Lung (tissue), 12 donors: ENCODE measurements around the gene MAP2K5. TPM values are rescaled to one million over a fixed set of nuclear protein-coding genes. Genes with fewer than 3 reads are reported as not detected.
A peak's percentile ranks its signal among the peaks of the same experiment; 100 is the strongest.
"Not testable (repeated sequence)": the region's sequence is repeated elsewhere in the genome, so short reads cannot be mapped to it uniquely, and the experiment has no call there.

Experiments
- ATAC-seq: fragments of 200-7000 bp; cut with Tn5 transposase; one replicate; pipeline ENCODE4 v1.9.1; 2020; ENCODE audit warnings: moderate number of reproducible peaks; ENCODE audit not compliant: insufficient read depth, low FRiP score
- DNase-seq, 3 donors: peaks; one replicate each; pipeline ENCODE4 v3.0.0-alpha.2; 2013 to 2017
- H3K27ac ChIP-seq, 2 donors: one replicate each; pipeline ENCODE4 v1.5.1; 2013; ENCODE audit warnings: mild to moderate bottlenecking in 2 of 2, moderate library complexity in 2 of 2, control low read depth in 1 of 2, inconsistent platforms in 1 of 2, low read depth in 1 of 2, low read length in 1 of 2
- H3K27me3 ChIP-seq, 3 donors: one replicate each; pipeline ENCODE4 v1.5.1; 2013; ENCODE audit warnings: low read length in 2 of 3; ENCODE audit not compliant: control insufficient read depth in 3 of 3, insufficient read depth in 3 of 3
- H3K36me3 ChIP-seq, 4 donors: one replicate each; pipeline ENCODE4 v1.5.1; 2013; ENCODE audit warnings: low read length in 4 of 4, mild to moderate bottlenecking in 1 of 4, moderate library complexity in 1 of 4; ENCODE audit not compliant: control insufficient read depth in 4 of 4, insufficient read depth in 4 of 4
- H3K4me1 ChIP-seq, 5 donors: one replicate each; pipeline ENCODE4 v1.5.1; 2013; ENCODE audit warnings: low read length in 5 of 5, mild to moderate bottlenecking in 2 of 5, moderate library complexity in 1 of 5; ENCODE audit not compliant: control insufficient read depth in 5 of 5, insufficient read depth in 5 of 5
- H3K4me3 ChIP-seq: one replicate; pipeline ENCODE4 v1.5.1; 2013; ENCODE audit warnings: mild to moderate bottlenecking, control low read depth, moderate library complexity
- H3K9ac ChIP-seq, 2 donors: one replicate each; pipeline ENCODE4 v1.5.1; 2013; ENCODE audit warnings: low read length in 2 of 2, control low read depth in 1 of 2; ENCODE audit not compliant: insufficient read depth in 1 of 2
- H3K9me3 ChIP-seq, 4 donors: one replicate each; pipeline ENCODE4 v1.5.1; 2013; ENCODE audit warnings: low read length in 3 of 4, mild to moderate bottlenecking in 1 of 4, moderate library complexity in 1 of 4; ENCODE audit not compliant: control insufficient read depth in 4 of 4, insufficient read depth in 3 of 4
- WGBS, 2 donors: extraction: QIAGEN DNeasy Blood & Tissue Kit; methylation state at CpG; one replicate each; pipeline ENCODE4 v1.1.7; 2013; 5-methylcytosine and 5-hydroxymethylcytosine counted together
- polyA plus RNA-seq, 2 donors: library from polyadenylated mRNA; stranded (reverse); fragments of 200-250 nt; gene quantifications; one replicate each; pipeline ENCODE4 v1.2.1, GENCODE V29; 2013
- total RNA-seq, 2 donors: library from RNA; depleted of rRNA in 1 of 2; stranded (reverse); fragments of >200 nt in 1 of 2; gene quantifications; one replicate each; pipeline ENCODE4 v1.2.1, GENCODE V29; 2014 to 2021
- TF ChIP-seq, protein P1 (sequence below): IDR thresholded peaks from 2 replicates; pipeline ENCODE4 v1.5.1; 2012; ENCODE audit warnings: mild to moderate bottlenecking; ENCODE audit errors: control extremely low read depth, extremely low read depth
- donor health status: control.
- donor health status: control.
- donor health status: Bipolar disorder and iron deficiency.
- donor health status: healthy.
- donor health status: DM: yes; HTN: yes; CAD: no.

The MAP2K5 gene
- total and polyA plus RNA-seq, 4 donors: 6.3 to 19.1 (median 12.4) TPM

- ATAC-seq: no peak
- Histone ChIP-seq H3K9me3 (no peaks in the 10 kb centered on the region), H3K27me3 (no peaks in the 10 kb centered on the region), H3K27ac (no peak overlapping the region), H3K4me1 (peaks cover 0 to 6% (median 0%) of the 10 kb centered on the region in 5 donors), H3K4me3 (no peak overlapping the region), H3K36me3 (peaks cover 0 to 2% (median 0%) of the 10 kb centered on the region in 4 donors), H3K9ac (no peak overlapping the region)
- DNase-seq: peak in 2 of 3 donors; percentile 27 to 61
- TF ChIP-seq, protein P1, sequence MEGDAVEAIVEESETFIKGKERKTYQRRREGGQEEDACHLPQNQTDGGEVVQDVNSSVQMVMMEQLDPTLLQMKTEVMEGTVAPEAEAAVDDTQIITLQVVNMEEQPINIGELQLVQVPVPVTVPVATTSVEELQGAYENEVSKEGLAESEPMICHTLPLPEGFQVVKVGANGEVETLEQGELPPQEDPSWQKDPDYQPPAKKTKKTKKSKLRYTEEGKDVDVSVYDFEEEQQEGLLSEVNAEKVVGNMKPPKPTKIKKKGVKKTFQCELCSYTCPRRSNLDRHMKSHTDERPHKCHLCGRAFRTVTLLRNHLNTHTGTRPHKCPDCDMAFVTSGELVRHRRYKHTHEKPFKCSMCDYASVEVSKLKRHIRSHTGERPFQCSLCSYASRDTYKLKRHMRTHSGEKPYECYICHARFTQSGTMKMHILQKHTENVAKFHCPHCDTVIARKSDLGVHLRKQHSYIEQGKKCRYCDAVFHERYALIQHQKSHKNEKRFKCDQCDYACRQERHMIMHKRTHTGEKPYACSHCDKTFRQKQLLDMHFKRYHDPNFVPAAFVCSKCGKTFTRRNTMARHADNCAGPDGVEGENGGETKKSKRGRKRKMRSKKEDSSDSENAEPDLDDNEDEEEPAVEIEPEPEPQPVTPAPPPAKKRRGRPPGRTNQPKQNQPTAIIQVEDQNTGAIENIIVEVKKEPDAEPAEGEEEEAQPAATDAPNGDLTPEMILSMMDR: no peak
- WGBS, 2 donors: 85 to 90% methylated on average over 4 of the region's 4 CpGs
Observed at GRCh38 chr15:67618297-67618696, 75.8 kb downstream of the MAP2K5 start.

DNA sequence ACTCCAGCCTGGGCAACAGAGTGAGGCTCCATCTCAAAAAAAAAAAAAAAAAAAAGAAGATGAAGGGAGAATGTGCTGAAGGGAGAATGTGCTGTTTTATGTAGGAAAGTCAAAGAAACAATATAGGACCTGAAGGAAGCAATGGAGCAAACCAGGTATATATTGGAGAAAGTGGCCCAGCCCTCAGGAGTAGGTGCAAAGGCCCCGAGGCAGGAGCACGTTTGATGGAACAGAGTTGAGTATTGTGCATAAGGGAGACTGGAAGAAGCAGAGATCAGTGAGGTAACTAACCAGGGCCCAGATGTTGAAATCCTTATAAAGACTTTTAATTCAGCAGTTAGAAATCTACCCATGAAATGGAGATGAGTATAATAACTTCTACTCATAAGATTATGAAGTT, 79.6 kb downstream of the MAP2K5 start:
- no peak overlapping the region for H3K27ac ChIP-seq
- no peak overlapping the region for H3K9ac ChIP-seq
- peaks cover 0 to 2% (median 0%) of the 10 kb centered on the region in 4 donors for H3K36me3 ChIP-seq
- no peaks in the 10 kb centered on the region for H3K27me3 ChIP-seq
- TF ChIP-seq, protein P1: no peak
- no peak for DNase-seq
- ATAC-seq: no peak
- no peaks in the 10 kb centered on the region for H3K9me3 ChIP-seq
- no peak overlapping the region for H3K4me3 ChIP-seq
- WGBS, 2 donors: 95 to 99% methylated on average over 2 of the region's 2 CpGs
- H3K4me1 ChIP-seq: peaks cover 0 to 5% (median 0%) of the 10 kb centered on the region in 5 donors

DNA sequence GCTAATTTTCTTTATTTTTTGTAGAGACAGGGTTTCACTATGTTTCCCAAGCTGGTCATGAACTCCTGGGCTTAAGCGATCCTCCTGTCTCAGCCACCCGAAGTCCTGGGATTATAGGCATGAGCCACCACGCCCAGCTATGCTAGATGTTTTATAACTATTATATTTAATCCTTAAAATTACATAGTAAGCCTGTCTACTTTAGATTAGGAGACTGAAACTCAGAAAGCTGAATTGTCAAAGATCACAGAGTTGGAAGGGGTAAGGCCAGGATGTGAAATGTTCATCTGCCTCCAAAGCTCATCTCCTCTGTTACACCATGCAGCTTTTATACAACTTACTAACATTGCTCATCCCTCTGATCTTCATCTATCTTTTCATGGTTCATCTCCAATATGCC, 89.8 kb downstream of the MAP2K5 start:
- Histone ChIP-seq H3K36me3 (peaks cover 0 to 10% (median 7%) of the 10 kb centered on the region in 4 donors), H3K9me3 (peaks cover 0 to 2% (median 0%) of the 10 kb centered on the region in 4 donors), H3K4me3 (no peak overlapping the region), H3K4me1 (peaks cover 0 to 1% (median 0%) of the 10 kb centered on the region in 5 donors), H3K27me3 (no peaks in the 10 kb centered on the region), H3K9ac (no peak overlapping the region), H3K27ac (no peak overlapping the region)
- DNase-seq (no peak), ATAC-seq (no peak)
- 98 to 100% methylated on average over 3 of the region's 3 CpGs for WGBS, 2 donors
- TF ChIP-seq, protein P1: no peak

- DNase-seq, ATAC-seq: not testable (repeated sequence)
Observed at GRCh38 chr15:67635950-67636349, 93.4 kb downstream of the MAP2K5 start.

More at GRCh38 chr15:67635950-67636349, 93.4 kb downstream of the MAP2K5 start:
- not testable (repeated sequence) for H3K4me3 ChIP-seq, H3K27ac ChIP-seq, H3K9ac ChIP-seq, H3K9me3 ChIP-seq, H3K4me1 ChIP-seq, H3K27me3 ChIP-seq
- H3K36me3 ChIP-seq: peaks cover 3 to 10% (median 5%) of the 10 kb centered on the region in 4 donors
- 94 to 97% methylated on average over 11 of the region's 11 CpGs for WGBS, 2 donors
